DMS79 treated with DMSO at 0.1 percent for 48 hours (cell line): ENCODE results near the gene DEFB129.
"Not testable (repeated sequence)": the region's sequence is repeated elsewhere in the genome, so short reads cannot be mapped to it uniquely, and the experiment has no call there.

ENCODE experiments used
- DNase-seq: peaks from one replicate; lab custom pipeline; 2025; lab: John Stamatoyannopoulos, UW

DEFB129 gene

DNA sequence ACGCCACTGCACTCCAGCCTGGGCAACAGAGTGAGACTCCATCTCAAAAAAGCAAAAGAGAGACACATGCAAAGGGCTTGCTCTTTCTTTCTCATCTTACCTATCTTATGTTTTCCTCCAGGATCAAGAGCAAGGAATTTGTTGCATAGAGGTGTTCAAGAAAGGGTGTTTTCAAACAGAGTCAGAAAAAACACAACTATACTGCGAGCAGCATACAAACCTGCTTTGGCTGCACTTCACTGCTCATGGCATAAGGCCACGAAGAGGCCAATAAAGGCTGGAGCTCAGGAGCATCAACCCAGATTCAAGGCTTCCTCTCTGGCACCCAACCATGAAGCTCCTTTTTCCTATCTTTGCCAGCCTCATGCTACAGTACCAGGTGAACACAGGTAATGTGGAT is at the start of gene DEFB129:
DEFB129 (plus strand) TSS at position 301 of the 400 bp plus-strand sequence; CDS start at position 332, 31 bp downstream.
- no peak for DNase-seq

GRCh38 chr20:184288-184687 is 42.8 kb upstream of the DEFB129 start:
- DNase-seq, result no peak

GRCh38 chr20:187733-188132 is 39.3 kb upstream of the DEFB129 start:
- DNase-seq, result no peak

GRCh38 chr20:189611-190010 is 37.4 kb upstream of the DEFB129 start, which contains the start of gene DEFB128:
TSS of gene DEFB128 (minus strand) at chr20:189711. CDS start at chr20:189623, 88 bp downstream.
- DNase-seq, result no peak

- no peak for DNase-seq
These were observed 28.8 kb upstream of the DEFB129 start for GRCh38 chr20:198225-198624.

- DNase-seq, result no peak
These were observed 27.1 kb upstream of the DEFB129 start for GRCh38 chr20:199996-200395.

DNA sequence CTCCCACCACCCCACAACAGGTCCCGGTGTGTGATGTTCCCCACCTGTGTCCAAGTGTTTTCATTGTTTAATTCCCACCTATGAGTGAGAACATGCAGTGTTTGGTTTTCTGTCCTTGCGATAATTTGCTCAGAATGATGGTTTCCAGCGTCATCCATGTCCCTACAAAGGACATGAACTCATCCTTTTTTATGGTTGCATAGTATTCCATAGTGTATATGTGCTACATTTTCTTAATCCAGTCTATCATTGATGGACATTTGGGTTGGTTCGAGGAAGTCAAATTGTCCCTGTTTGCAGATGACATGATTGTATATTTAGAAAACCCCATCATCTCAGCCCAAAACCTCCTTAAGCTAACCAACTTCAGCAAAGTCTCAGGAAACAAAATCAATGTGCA is 23.4 kb upstream of the DEFB129 start:
- not testable (repeated sequence) for DNase-seq

DNA sequence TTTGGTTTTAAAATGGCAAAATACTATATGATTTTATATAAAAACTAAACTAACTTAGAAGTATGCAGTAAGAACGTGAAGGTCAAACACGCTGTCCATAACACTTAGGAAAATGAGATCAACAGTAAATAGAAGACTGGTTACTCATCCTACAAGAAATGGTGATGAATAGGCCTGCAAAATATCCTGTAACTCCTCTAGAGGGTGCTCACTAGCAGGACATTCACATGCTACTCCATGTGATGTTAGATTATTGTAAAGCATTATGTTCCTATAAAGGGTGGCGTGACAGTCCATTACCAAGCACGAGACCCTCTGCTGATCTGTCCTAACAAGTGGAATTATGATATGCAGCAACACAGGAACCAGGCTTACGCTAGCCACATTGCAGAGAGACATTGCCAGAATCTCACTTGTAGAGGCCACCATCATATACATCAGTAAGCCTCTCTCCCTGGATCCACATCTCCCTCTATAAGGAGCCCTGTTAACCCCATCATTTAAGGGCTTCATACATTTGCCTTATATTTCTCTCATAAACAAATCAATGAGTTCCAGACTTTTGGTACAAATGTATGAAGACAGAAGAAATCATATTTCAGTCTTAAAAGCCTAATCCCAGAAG is 18.0 kb upstream of the DEFB129 start:
- DNase-seq, result peak; percentile 4

GRCh38 chr20:210809-211502 is 16.1 kb upstream of the DEFB129 start:
- DNase-seq, result no peak

DNA sequence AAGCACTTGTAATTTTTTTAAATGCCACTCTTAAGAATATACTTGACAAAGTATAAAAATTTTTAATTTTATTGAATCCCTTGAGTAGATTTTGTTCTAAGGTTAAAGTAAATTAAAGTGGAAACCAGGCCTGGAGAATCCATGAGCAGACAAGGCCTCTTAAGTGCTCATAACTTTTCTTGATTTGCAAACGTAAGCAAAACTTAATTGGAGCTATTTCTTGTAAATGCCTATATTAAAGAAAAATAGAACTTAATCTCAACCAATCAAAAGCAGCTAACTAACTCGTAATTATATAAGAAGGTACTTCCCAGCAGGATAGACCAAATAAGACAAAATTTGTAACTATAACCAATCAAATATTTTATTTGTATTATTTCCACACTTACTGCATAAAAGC is 12.7 kb upstream of the DEFB129 start:
- no peak for DNase-seq

- DNase-seq, result no peak
These were observed 11.3 kb upstream of the DEFB129 start for GRCh38 chr20:215796-216195.

- DNase-seq, result no peak
These were observed 9.8 kb upstream of the DEFB129 start for GRCh38 chr20:217266-217665.

DNA sequence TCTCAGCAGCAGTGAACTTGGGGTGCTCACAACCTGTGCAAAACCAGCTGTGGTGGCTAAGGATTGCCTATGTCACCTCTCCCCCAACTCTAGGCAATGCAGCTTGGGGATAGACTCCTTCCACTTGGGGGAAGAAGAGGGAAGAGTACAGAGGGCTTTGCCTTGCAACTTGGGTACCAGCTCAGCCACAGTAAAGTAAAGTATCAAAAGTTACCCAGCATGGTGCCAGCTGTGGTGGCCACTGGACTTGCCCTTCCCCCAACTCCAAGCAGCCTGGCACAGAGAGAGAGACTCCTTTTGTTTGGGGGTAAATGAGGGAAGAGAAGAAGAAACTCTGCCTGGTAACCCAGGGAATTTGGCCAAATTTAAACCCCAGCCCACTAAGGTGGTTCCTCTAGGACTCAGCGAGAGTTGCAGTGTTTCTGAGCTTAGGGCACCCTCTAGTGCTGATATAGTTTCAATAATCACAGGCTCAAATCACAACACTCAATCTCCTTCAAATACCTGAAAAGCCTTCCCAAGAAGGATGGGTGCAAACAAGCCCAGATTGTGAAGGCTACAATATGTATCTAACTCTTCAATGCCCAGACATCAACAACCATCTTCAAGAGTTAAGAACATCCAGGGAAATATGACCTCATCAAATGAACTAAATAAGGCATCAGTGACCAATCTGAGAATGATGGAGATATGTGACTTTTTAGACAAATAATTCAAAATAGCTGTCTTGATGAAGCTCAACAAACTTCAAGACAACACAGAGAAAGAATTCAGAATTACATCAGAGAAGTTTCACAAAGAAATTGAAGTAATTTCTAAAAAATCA is 7.6 kb upstream of the DEFB129 start:
- no peak for DNase-seq

DNA sequence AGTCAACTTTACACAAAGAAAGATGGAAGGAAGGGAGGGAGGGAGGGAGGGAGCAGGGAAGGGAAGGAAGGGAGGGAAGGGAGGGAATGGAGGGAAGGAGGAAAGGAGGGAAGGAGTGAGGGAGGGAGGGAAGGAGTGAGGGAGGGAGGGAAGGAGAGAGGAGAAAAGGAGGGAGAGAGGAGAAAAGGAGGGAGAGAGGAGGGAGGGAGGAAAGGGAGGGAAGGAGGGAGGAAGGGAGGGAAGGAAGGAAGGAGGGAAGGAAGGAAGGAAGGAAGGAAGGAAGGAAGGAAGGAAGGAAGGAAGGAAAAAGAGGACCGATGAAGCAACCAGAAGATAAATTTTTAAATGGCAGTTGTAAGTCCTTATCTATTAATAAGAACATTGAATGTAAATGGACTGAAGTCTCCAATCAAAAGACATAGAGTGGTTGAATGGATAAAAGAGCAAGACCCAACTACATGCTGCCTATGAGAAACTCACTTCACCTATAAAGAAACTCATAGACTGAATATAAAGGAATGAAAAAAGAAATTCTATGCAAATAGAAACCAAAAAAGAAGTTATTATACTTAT is 5.7 kb upstream of the DEFB129 start:
- no peak for DNase-seq

DNA sequence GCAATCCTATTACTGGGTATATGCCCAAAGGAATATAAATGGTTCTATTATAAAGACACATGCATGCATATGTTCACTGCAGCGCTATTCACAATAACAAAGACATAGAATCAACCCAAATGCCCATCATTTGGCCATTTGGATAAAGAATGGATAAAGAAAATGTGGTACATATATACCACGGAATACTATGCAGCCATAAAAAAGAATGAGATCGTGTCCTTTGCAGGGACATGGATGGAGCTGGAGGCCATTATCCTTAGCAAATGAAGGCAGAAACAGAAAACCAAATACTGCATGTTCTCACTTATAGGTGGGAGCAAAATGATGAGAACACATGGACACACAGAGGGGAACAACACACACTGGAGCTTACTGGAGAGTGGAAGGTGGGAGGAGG is 1.2 kb upstream of the DEFB129 start:
- DNase-seq, result not testable (repeated sequence)

DNA sequence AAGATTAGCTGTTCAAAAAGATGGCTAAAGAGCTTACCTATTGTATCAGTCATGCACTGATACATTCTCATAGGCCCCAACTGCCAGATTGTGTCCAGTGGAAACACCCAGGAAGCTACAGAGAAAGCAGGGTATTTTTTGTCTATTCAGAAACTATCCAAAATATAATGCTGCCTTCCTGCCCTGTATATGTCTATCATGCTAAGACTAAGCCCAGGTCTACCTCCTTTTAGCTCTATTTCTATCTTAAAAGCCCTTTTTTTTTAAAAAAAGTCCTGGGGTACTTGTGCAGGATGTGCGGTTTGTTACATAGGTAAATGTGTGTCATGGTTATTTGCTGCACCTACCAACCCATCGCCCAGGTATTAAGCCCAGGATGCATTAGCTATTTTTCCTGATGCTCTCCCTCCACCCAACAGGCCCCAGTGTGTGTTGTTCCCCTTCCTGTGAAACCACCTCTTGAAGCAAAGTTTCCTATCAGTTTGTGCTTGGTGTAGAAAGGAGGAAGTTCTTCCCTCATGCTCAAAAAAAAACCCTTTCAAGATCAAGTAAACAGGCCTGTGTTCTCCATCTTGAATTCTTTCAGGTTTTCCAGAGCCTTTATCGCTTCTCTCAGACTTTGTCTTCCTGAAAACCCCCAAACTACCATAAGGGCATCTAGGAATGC is 514 bp downstream of the DEFB129 start:
- DNase-seq, result no peak

DNA sequence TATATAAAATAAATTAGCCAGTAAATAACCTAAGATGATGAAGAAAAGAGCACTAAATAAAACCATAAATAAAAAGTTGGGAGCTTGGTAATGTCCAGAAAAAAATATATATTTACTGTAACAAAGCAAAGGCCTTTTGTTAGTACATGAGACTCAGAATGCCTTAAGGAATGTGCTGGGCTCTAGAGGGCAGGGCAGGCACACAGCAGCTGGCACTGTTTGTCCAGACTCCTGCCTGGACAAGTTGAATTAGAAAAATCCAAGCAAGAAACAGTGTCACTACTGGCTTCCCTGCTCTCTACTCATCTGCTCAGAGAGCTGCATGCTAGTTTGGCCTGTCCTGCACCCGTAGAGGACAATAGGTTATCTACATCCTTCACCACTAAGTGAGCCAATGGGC is 8.8 kb downstream of the DEFB129 start:
- DNase-seq, result no peak

DNA sequence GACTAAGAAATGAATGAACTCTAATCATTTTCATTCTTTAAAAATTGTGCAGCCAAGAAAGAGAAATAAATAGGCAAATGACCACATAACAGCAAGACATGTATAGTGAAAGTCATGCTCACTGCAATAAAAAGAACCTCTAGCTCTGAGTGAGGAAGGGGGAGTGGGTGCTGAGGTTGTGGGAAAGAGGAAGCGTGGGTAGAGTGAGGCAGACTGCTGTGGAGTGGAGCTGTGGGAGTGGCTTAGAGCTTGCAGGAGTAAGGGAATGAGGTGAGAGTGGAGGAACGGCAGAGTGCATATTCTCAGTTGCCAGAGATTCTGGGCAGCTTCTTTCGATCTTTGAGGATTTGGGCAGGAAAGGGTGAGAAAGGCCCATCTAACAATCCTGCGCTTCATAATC is 10.4 kb downstream of the DEFB129 start:
- no peak for DNase-seq

- DNase-seq, result no peak
These were observed 10.9 kb downstream of the DEFB129 start for GRCh38 chr20:237929-238328.

GRCh38 chr20:242905-243304 is 15.8 kb downstream of the DEFB129 start:
- DNase-seq, result no peak

- DNase-seq, result no peak
These were observed 24.3 kb downstream of the DEFB129 start for GRCh38 chr20:251354-251753.

DNA sequence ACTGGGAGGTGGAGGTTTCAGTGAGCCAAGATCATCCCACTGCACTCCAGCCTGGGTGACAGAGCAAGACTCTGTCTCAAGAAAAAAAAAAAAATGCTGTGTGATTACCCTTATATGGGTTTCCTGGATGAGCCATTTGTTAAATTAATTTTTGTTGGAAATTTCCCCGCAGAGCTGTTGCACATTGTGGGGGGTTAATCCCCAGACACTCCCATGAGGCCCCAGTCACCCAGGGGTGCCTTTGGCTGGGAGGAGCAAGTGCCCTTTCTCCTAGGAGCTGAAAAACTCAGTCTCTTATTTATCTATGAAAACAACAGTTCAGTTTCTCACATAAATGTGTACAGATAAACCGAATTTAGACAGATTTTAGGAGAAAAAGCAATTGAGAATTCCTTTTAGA is 25.7 kb downstream of the DEFB129 start:
- DNase-seq, result no peak
